GM13977 (cell line): ENCODE results near the gene PLD2.

ENCODE experiments used
- DNase-seq: peaks from one replicate; pipeline ENCODE4 v3.0.0; 2012; ENCODE audit warnings: low spot score
- CTCF ChIP-seq: IDR thresholded peaks from 2 replicates; pipeline ENCODE4 v1.5.1; 2012; ENCODE audit warnings: mild to moderate bottlenecking, control low read depth; ENCODE audit not compliant: insufficient read depth; ENCODE audit errors: extremely low read depth, missing control alignments
- in situ Hi-C: fragments of 300-500 bp; cut with MboI; formaldehyde crosslinking; loops from one replicate; pipeline ENCODE4 v1.12.0; 2022; ENCODE audit warnings: low sequenced_read_pairs, low pct_unique_long_range_greater_than_20kb, mixed read lengths, inconsistent platforms; ENCODE audit not compliant: unreplicated experiment

The PLD2 gene

GRCh38 chr17:4833178-4833940, 26.4 kb downstream of the PLD2 start, which contains the start of gene MINK1:
TSS of gene MINK1 (plus strand) at chr17:4833340. CDS start at chr17:4833584, 244 bp downstream.
- peak; percentile 100 for DNase-seq
- TF ChIP-seq CTCF = no peak
- in situ Hi-C loops = no loop called here

GRCh38 chr17:4833941-4834680, 27.2 kb downstream of the PLD2 start:
- no peak for DNase-seq
- in situ Hi-C loops = no loop called here
- no peak for TF ChIP-seq CTCF

- in situ Hi-C loops = no loop called here
- no peak for DNase-seq
- no peak for TF ChIP-seq CTCF
Measured at GRCh38 chr17:4834681-4835020, 27.7 kb downstream of the PLD2 start.

GRCh38 chr17:4836221-4836620, 29.3 kb downstream of the PLD2 start:
- no peak for DNase-seq
- no peak for TF ChIP-seq CTCF
- in situ Hi-C loops = no loop called here

- no peak for TF ChIP-seq CTCF
- in situ Hi-C loops = no loop called here
- DNase-seq = no peak
Measured at GRCh38 chr17:4837471-4838308, 30.7 kb downstream of the PLD2 start.

GRCh38 chr17:4838309-4838785, 31.4 kb downstream of the PLD2 start:
- in situ Hi-C loops = no loop called here
- TF ChIP-seq CTCF = no peak
- DNase-seq = no peak
